Measurements from ENCODE around the gene NRCAM.

Gene NRCAM

DNA sequence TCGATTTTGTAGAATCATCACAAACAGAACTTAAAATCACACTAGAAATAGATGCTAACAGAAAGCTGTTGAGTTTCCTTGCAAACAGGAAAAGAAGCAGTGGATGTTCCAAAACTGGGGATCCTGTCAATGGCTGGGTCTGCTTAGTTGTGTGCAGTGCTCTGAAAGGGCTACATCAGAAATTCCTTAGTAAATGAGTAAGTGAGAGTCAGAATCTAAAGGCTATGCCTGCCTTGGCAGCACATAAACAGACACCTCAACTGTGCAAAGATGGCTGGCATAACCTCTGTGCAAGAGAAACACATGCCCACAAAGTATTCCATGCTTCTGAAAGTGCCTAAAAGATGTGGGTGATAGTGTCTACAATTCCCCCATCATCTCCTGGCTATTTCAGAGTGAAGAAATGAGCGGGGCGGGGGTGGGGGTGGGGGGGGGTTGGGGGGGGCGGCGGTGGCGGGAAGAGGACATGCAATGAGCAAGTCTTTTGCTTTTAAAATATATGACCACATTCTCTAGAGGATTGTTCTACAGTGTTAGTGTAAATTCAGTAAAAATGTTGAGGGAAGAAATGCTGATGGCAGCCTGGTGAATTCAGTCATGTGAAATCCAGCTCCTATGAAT, 187.9 kb downstream of the NRCAM start:
- no peak for DNase-seq (ENCODE audit: low spot score)
- TF ChIP-seq, protein P1, sequence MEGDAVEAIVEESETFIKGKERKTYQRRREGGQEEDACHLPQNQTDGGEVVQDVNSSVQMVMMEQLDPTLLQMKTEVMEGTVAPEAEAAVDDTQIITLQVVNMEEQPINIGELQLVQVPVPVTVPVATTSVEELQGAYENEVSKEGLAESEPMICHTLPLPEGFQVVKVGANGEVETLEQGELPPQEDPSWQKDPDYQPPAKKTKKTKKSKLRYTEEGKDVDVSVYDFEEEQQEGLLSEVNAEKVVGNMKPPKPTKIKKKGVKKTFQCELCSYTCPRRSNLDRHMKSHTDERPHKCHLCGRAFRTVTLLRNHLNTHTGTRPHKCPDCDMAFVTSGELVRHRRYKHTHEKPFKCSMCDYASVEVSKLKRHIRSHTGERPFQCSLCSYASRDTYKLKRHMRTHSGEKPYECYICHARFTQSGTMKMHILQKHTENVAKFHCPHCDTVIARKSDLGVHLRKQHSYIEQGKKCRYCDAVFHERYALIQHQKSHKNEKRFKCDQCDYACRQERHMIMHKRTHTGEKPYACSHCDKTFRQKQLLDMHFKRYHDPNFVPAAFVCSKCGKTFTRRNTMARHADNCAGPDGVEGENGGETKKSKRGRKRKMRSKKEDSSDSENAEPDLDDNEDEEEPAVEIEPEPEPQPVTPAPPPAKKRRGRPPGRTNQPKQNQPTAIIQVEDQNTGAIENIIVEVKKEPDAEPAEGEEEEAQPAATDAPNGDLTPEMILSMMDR (conservative IDR thresholded peaks at IDR 0.05; ENCODE audit: low read depth), result no peak
- ChIA-PET POLR2A (ENCODE audit: low non-redundant PET) (no interaction called here), CTCF (no interaction called here)
- no peak overlapping the region for H3K27ac ChIP-seq

DNA sequence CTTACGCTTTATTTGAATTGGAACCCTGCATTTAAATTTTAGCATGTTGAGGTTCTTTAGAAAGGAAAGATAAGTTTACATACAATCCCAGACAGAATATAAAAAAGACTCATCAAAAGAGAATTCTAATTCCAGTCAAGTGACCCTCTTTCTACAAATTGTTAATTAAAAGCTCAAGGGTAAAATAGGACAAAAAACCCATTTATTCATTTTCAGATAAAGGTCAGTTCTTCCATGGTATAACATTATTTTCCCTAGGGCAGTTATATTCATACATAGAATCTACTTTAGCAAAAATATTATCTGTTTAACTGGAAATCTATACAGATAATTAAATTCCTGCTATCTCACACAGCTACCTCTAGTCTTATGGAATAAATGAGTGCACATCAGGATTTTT, 188.6 kb downstream of the NRCAM start:
- no peak overlapping the region for H3K27ac ChIP-seq
- DNase-seq (ENCODE audit: low spot score), result no peak
- TF ChIP-seq, protein P1 (conservative IDR thresholded peaks at IDR 0.05; ENCODE audit: low read depth), result no peak
- ChIA-PET POLR2A (ENCODE audit: low non-redundant PET) (no interaction called here), CTCF (no interaction called here)

DNA sequence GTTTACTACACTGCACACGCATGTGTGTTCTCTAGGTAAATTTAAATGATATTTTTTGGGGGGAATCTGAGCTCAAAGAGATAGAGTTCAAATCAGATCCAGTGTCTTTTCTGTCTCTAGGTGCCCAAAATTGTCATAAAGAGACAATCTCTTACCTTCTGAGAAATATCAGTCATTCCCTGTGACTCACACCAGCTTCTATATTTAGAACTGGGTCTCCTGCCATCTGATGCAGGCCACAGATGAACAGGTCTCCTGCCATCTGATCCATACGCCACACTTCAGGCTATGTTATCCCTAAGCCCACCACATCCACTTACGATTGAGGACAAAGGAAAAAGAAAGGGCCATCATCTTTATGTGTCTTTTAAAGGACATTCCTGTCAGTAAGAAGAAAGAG, 189.7 kb downstream of the NRCAM start:
- CTCF ChIA-PET, result interaction anchor here (0.6 kb wide), 1 partner anchor 247 kb away, joined by 3 read pairs; no protein-coding TSS in a partner anchor
- H3K27ac ChIP-seq, result no peak overlapping the region

DNA sequence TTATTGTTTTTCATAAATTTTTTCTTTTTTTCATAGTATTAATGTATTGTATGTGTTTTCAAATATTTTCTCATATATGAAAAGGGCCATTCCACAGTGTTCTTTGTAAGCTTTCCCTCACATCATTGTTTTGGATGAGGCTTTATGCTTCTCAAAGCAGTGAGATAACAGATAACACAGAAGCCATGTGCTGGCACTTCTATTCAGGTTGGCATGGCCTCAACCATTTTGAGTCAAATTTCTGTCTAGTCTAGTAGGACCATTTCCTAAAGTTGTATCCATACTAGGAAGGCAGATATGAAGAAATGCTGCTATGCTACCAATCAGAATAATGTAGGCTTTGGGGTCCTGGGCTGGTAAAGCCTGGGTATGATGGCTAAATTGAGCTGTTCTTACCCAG, 190.2 kb downstream of the NRCAM start:
- ChIA-PET CTCF (no interaction called here), POLR2A (ENCODE audit: low non-redundant PET) (no interaction called here)
- no peak for DNase-seq (ENCODE audit: low spot score)
- TF ChIP-seq, protein P1 (conservative IDR thresholded peaks at IDR 0.05; ENCODE audit: low read depth), result no peak
- H3K27ac ChIP-seq, result no peak overlapping the region

More for the DNA sequence above, 189.7 kb downstream of the NRCAM start:
- TF ChIP-seq, protein P1 (conservative IDR thresholded peaks at IDR 0.05; ENCODE audit: low read depth), result no peak
- no peak for DNase-seq (ENCODE audit: low spot score)
- POLR2A ChIA-PET (ENCODE audit: low non-redundant PET), result no interaction called here

DNA sequence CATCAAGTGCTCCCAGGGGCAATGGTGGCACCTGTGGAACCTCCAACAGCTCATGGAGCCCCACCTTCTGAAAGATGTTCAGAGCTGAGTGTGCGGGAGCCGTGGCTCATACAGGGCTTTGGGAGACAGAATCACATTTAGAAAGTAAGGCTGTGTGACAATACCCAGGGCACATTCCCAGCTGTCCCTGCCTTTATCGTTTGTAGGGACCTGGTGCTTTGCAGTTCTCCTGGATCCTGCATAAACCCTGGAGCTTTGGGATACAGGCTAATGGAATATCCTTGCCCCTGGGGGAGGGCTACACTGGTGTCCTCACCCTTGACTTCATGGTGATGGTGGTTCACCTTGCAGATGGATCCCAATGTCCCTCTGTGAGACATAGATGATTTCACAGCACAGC, 191.2 kb downstream of the NRCAM start:
- no peak for DNase-seq (ENCODE audit: low spot score)
- CTCF ChIA-PET, result no interaction called here
- POLR2A ChIA-PET (ENCODE audit: low non-redundant PET), result no interaction called here
- TF ChIP-seq, protein P1 (conservative IDR thresholded peaks at IDR 0.05; ENCODE audit: low read depth), result no peak
- no peak overlapping the region for H3K27ac ChIP-seq

DNA sequence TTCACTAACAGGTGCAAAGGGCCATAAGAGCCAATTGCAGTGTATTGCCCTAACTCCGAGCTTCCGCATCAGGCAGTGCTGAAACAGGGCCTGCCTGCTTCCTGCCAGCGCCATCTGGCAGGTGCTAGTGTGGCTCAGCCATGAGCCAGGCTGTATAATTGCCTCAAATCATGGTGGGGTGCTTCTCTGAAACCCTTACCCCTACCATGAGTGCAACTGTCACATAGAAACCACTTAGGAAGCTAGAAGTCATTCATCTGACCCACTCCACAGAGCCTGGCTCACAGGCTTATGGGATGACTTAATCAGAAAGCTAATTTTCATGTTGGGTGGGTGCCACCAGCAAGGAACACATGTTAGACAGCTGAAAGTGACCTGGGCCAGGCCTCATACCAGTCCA, 192.8 kb downstream of the NRCAM start:
- no peak overlapping the region for H3K27ac ChIP-seq
- CTCF ChIA-PET, result no interaction called here
- TF ChIP-seq, protein P1 (conservative IDR thresholded peaks at IDR 0.05; ENCODE audit: low read depth), result no peak
- DNase-seq (ENCODE audit: low spot score), result no peak
- POLR2A ChIA-PET (ENCODE audit: low non-redundant PET), result no interaction called here

Measured in RWPE1 (cell line).